ENCODE data around the gene ZNF521.

Gene ZNF521

DNA sequence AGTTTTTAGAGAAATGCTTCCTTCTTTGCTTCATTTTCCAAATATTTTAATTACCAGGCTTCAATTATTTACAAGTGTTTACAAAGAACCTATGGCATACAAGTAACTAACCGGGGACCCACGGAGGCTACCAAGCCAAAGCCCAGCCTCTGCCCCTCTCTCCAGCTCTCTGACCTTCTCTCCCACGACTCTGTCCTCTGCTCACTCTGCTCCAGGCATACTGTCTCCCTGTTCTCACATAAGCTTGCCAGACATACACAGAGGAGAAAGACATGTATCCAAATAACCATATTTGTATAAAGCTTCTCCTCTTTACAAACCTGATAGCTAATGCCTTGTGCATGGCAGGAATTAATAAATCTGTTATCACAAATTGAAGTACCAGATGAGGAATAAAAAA, 141.3 kb downstream of the ZNF521 start:
- no peak overlapping the region for H3K4ac ChIP-seq (ENCODE audit: low read length)
- WGBS, 2 donors (ENCODE audit: extremely low coverage in 2 of 2, insufficient read length in 2 of 2, insufficient replicate concordance in 1 of 2) = no CpG with 5 or more reads among the region's 3 CpGs
- H3K4me1 ChIP-seq (ENCODE audit: control insufficient read depth in 2 of 2, insufficient read depth in 1 of 2, low read depth in 1 of 2, low read length in 2 of 2) = no peaks in the 10 kb centered on the region
- no peaks in the 10 kb centered on the region for H3K27me3 ChIP-seq (ENCODE audit: control insufficient read depth in 3 of 3, insufficient read depth in 3 of 3, low read depth in 1 of 3, low read length in 3 of 3)
- no peaks in the 10 kb centered on the region for H3K79me1 ChIP-seq (ENCODE audit: low read depth, low read length)
- H3K36me3 ChIP-seq (replicated peaks in 1 of 2; ENCODE audit: control insufficient read depth in 2 of 2, insufficient read depth in 2 of 2, low read length in 2 of 2) = peaks cover 1 to 69% of the 10 kb centered on the region in 2 donors
- H4K91ac ChIP-seq (ENCODE audit: low read depth, low read length, poor library complexity) = no peak overlapping the region
- H3K23ac ChIP-seq (ENCODE audit: low read depth, low read length, poor library complexity) = no peak overlapping the region
- H3K9ac ChIP-seq (ENCODE audit: low read depth, low read length, poor library complexity) = no peak overlapping the region
- H4K8ac ChIP-seq (ENCODE audit: low read depth, low read length) = no peak overlapping the region
- no peak overlapping the region for H3K14ac ChIP-seq (ENCODE audit: low read length)
- H2BK5ac ChIP-seq (ENCODE audit: low read length) = no peak overlapping the region
- no peak overlapping the region for H2BK15ac ChIP-seq (ENCODE audit: low read length)
- H3K27ac ChIP-seq (replicated peaks; ENCODE audit: low read length) = no peak overlapping the region
- peaks cover 0 to 3% of the 10 kb centered on the region in 2 donors for H3K9me3 ChIP-seq (replicated peaks in 1 of 2; ENCODE audit: control insufficient read depth in 2 of 2, insufficient read depth in 1 of 2, low read depth in 1 of 2, low read length in 2 of 2)
- no peak overlapping the region for H3K4me3 ChIP-seq (ENCODE audit: low read length in 2 of 2)
- DNase-seq (ENCODE audit: low spot score) = no peak
- H3K18ac ChIP-seq (ENCODE audit: low read length) = no peak overlapping the region
- H3K4me2 ChIP-seq (ENCODE audit: insufficient read depth, low read length, poor library complexity, severe bottlenecking) = no peak overlapping the region
- H2AFZ ChIP-seq (ENCODE audit: low read length) = no peak overlapping the region
- no peak overlapping the region for H2BK120ac ChIP-seq (ENCODE audit: low read depth, low read length)
- no peak overlapping the region for H2AK5ac ChIP-seq (ENCODE audit: low read depth, low read length)
- H2BK12ac ChIP-seq (ENCODE audit: low read length) = no peak overlapping the region

- Histone ChIP-seq H2BK12ac (ENCODE audit: low read length) (no peak overlapping the region), H3K18ac (ENCODE audit: low read length) (no peak overlapping the region), H3K36me3 (replicated peaks in 1 of 2; ENCODE audit: control insufficient read depth in 2 of 2, insufficient read depth in 2 of 2, low read length in 2 of 2) (peaks cover 0 to 60% of the 10 kb centered on the region in 2 donors), H2BK15ac (ENCODE audit: low read length) (no peak overlapping the region), H3K23ac (ENCODE audit: low read depth, low read length, poor library complexity) (no peak overlapping the region), H3K27me3 (ENCODE audit: control insufficient read depth in 3 of 3, insufficient read depth in 3 of 3, low read depth in 1 of 3, low read length in 3 of 3) (no peaks in the 10 kb centered on the region), H4K8ac (ENCODE audit: low read depth, low read length) (no peak overlapping the region), H3K4me1 (ENCODE audit: control insufficient read depth in 2 of 2, insufficient read depth in 1 of 2, low read depth in 1 of 2, low read length in 2 of 2) (peaks cover 10 to 11% of the 10 kb centered on the region in 2 donors), H3K4me2 (ENCODE audit: insufficient read depth, low read length, poor library complexity, severe bottlenecking) (no peak overlapping the region), H3K9ac (ENCODE audit: low read depth, low read length, poor library complexity) (no peak overlapping the region), H3K79me1 (ENCODE audit: low read depth, low read length) (no peaks in the 10 kb centered on the region), H2BK120ac (ENCODE audit: low read depth, low read length) (no peak overlapping the region), H3K9me3 (replicated peaks in 1 of 2; ENCODE audit: control insufficient read depth in 2 of 2, insufficient read depth in 1 of 2, low read depth in 1 of 2, low read length in 2 of 2) (no peaks in the 10 kb centered on the region), H3K4me3 (ENCODE audit: low read length in 2 of 2) (no peak overlapping the region), H4K91ac (ENCODE audit: low read depth, low read length, poor library complexity) (no peak overlapping the region), H3K14ac (ENCODE audit: low read length) (no peak overlapping the region), H2AK5ac (ENCODE audit: low read depth, low read length) (no peak overlapping the region), H3K4ac (ENCODE audit: low read length) (no peak overlapping the region), H2BK5ac (ENCODE audit: low read length) (no peak overlapping the region), H3K27ac (replicated peaks; ENCODE audit: low read length) (no peak overlapping the region), H2AFZ (ENCODE audit: low read length) (no peak overlapping the region)
- WGBS, 2 donors (ENCODE audit: extremely low coverage in 2 of 2, insufficient read length in 2 of 2, insufficient replicate concordance in 1 of 2) = no CpG with 5 or more reads among the region's 4 CpGs
- DNase-seq (ENCODE audit: low spot score) = no peak
Observed at GRCh38 chr18:25192065-25192464, 159.9 kb downstream of the ZNF521 start.

- Histone ChIP-seq H3K4ac (ENCODE audit: low read length) (no peak overlapping the region), H3K79me1 (ENCODE audit: low read depth, low read length) (no peaks in the 10 kb centered on the region), H2BK5ac (ENCODE audit: low read length) (no peak overlapping the region), H2BK12ac (ENCODE audit: low read length) (no peak overlapping the region), H3K14ac (ENCODE audit: low read length) (no peak overlapping the region), H2AK5ac (ENCODE audit: low read depth, low read length) (no peak overlapping the region), H3K9ac (ENCODE audit: low read depth, low read length, poor library complexity) (no peak overlapping the region), H3K36me3 (replicated peaks in 1 of 2; ENCODE audit: control insufficient read depth in 2 of 2, insufficient read depth in 2 of 2, low read length in 2 of 2) (peaks cover 0 to 61% of the 10 kb centered on the region in 2 donors), H3K23ac (ENCODE audit: low read depth, low read length, poor library complexity) (no peak overlapping the region), H3K4me3 (ENCODE audit: low read length in 2 of 2) (no peak overlapping the region), H2BK120ac (ENCODE audit: low read depth, low read length) (no peak overlapping the region), H3K4me2 (ENCODE audit: insufficient read depth, low read length, poor library complexity, severe bottlenecking) (no peak overlapping the region), H3K18ac (ENCODE audit: low read length) (no peak overlapping the region), H3K9me3 (replicated peaks in 1 of 2; ENCODE audit: control insufficient read depth in 2 of 2, insufficient read depth in 1 of 2, low read depth in 1 of 2, low read length in 2 of 2) (no peaks in the 10 kb centered on the region), H2AFZ (ENCODE audit: low read length) (no peak overlapping the region), H3K4me1 (ENCODE audit: control insufficient read depth in 2 of 2, insufficient read depth in 1 of 2, low read depth in 1 of 2, low read length in 2 of 2) (peaks cover 10 to 11% of the 10 kb centered on the region in 2 donors), H3K27me3 (ENCODE audit: control insufficient read depth in 3 of 3, insufficient read depth in 3 of 3, low read depth in 1 of 3, low read length in 3 of 3) (no peaks in the 10 kb centered on the region), H4K8ac (ENCODE audit: low read depth, low read length) (no peak overlapping the region), H3K27ac (replicated peaks; ENCODE audit: low read length) (no peak overlapping the region), H4K91ac (ENCODE audit: low read depth, low read length, poor library complexity) (no peak overlapping the region), H2BK15ac (ENCODE audit: low read length) (no peak overlapping the region)
- no peak for DNase-seq (ENCODE audit: low spot score)
- WGBS, 2 donors (ENCODE audit: extremely low coverage in 2 of 2, insufficient read length in 2 of 2, insufficient replicate concordance in 1 of 2) = no CpG with 5 or more reads among the region's 3 CpGs
Observed at GRCh38 chr18:25190472-25190871, 161.5 kb downstream of the ZNF521 start.

GRCh38 chr18:25189391-25190185, 162.4 kb downstream of the ZNF521 start:
- H3K23ac ChIP-seq (ENCODE audit: low read depth, low read length, poor library complexity) = no peak overlapping the region
- no peak overlapping the region for H3K4me3 ChIP-seq (ENCODE audit: low read length in 2 of 2)
- H2BK120ac ChIP-seq (ENCODE audit: low read depth, low read length) = no peak overlapping the region
- no peak overlapping the region for H3K18ac ChIP-seq (ENCODE audit: low read length)
- H3K4me2 ChIP-seq (ENCODE audit: insufficient read depth, low read length, poor library complexity, severe bottlenecking) = no peak overlapping the region
- H2AFZ ChIP-seq (ENCODE audit: low read length) = no peak overlapping the region
- DNase-seq (ENCODE audit: low spot score) = no peak
- peaks cover 0 to 59% of the 10 kb centered on the region in 2 donors for H3K36me3 ChIP-seq (replicated peaks in 1 of 2; ENCODE audit: control insufficient read depth in 2 of 2, insufficient read depth in 2 of 2, low read length in 2 of 2)
- H3K79me1 ChIP-seq (ENCODE audit: low read depth, low read length) = no peaks in the 10 kb centered on the region
- H3K14ac ChIP-seq (ENCODE audit: low read length) = no peak overlapping the region
- H2BK15ac ChIP-seq (ENCODE audit: low read length) = no peak overlapping the region
- H2BK5ac ChIP-seq (ENCODE audit: low read length) = no peak overlapping the region
- H3K9ac ChIP-seq (ENCODE audit: low read depth, low read length, poor library complexity) = no peak overlapping the region
- H4K91ac ChIP-seq (ENCODE audit: low read depth, low read length, poor library complexity) = no peak overlapping the region
- no peak overlapping the region for H3K4ac ChIP-seq (ENCODE audit: low read length)
- no peaks in the 10 kb centered on the region for H3K27me3 ChIP-seq (ENCODE audit: control insufficient read depth in 3 of 3, insufficient read depth in 3 of 3, low read depth in 1 of 3, low read length in 3 of 3)
- H2BK12ac ChIP-seq (ENCODE audit: low read length) = no peak overlapping the region
- no peak overlapping the region for H3K27ac ChIP-seq (replicated peaks; ENCODE audit: low read length)
- no peaks in the 10 kb centered on the region for H3K9me3 ChIP-seq (replicated peaks in 1 of 2; ENCODE audit: control insufficient read depth in 2 of 2, insufficient read depth in 1 of 2, low read depth in 1 of 2, low read length in 2 of 2)
- no peak overlapping the region for H4K8ac ChIP-seq (ENCODE audit: low read depth, low read length)
- peaks cover 10 to 11% of the 10 kb centered on the region in 2 donors for H3K4me1 ChIP-seq (ENCODE audit: control insufficient read depth in 2 of 2, insufficient read depth in 1 of 2, low read depth in 1 of 2, low read length in 2 of 2)
- WGBS, 2 donors (ENCODE audit: extremely low coverage in 2 of 2, insufficient read length in 2 of 2, insufficient replicate concordance in 1 of 2) = no CpG with 5 or more reads among the region's 7 CpGs
- H2AK5ac ChIP-seq (ENCODE audit: low read depth, low read length) = no peak overlapping the region
